ENCODE measurements around the gene YWHAH. TPM values are rescaled to one million over a fixed set of nuclear protein-coding genes. Genes with fewer than 3 reads are reported as not detected.

The YWHAH gene
- total RNA-seq, 1 donor, result 146 TPM

GRCh38 chr22:31926024-31926423, 18.3 kb upstream of the YWHAH start:
- Histone ChIP-seq H4K20me1 (ENCODE audit: insufficient read depth, low read length) (no peaks in the 10 kb centered on the region), H3K36me3 (ENCODE audit: insufficient read depth, low read length) (no peaks in the 10 kb centered on the region), H2AFZ (ENCODE audit: low read length) (no peak overlapping the region), H3K4me3 (ENCODE audit: insufficient read depth, low read length) (no peak overlapping the region), H3K27me3 (ENCODE audit: insufficient read depth, low read length) (peaks cover 14% of the 10 kb centered on the region), H3K4me1 (ENCODE audit: insufficient read depth, low read length) (no peaks in the 10 kb centered on the region), H3K27ac (ENCODE audit: low read depth, low read length) (no peak overlapping the region), H3K9me3 (ENCODE audit: low read depth, low read length) (no peaks in the 10 kb centered on the region), H3K79me2 (ENCODE audit: insufficient read depth, low read length) (no peaks in the 10 kb centered on the region), H3K4me2 (ENCODE audit: insufficient read depth, low read length) (no peak overlapping the region)
- DNase-seq (ENCODE audit: insufficient read length, low spot score, missing footprints), result no peak
- no peak for TF ChIP-seq CTCF (IDR thresholded peaks at IDR 0.05; ENCODE audit: extremely low read depth, low read depth, low read length)

- no peak overlapping the region for H3K4me3 ChIP-seq (ENCODE audit: insufficient read depth, low read length)
- H2AFZ ChIP-seq (ENCODE audit: low read length), result no peak overlapping the region
- no peaks in the 10 kb centered on the region for H3K9me3 ChIP-seq (ENCODE audit: low read depth, low read length)
- H3K79me2 ChIP-seq (ENCODE audit: insufficient read depth, low read length), result no peaks in the 10 kb centered on the region
- no peak for DNase-seq (ENCODE audit: insufficient read length, low spot score, missing footprints)
- no peak overlapping the region for H3K27ac ChIP-seq (ENCODE audit: low read depth, low read length)
- H3K27me3 ChIP-seq (ENCODE audit: insufficient read depth, low read length), result peaks cover 14% of the 10 kb centered on the region
- H3K36me3 ChIP-seq (ENCODE audit: insufficient read depth, low read length), result no peaks in the 10 kb centered on the region
- H4K20me1 ChIP-seq (ENCODE audit: insufficient read depth, low read length), result no peaks in the 10 kb centered on the region
- H3K4me1 ChIP-seq (ENCODE audit: insufficient read depth, low read length), result no peaks in the 10 kb centered on the region
- TF ChIP-seq CTCF (IDR thresholded peaks at IDR 0.05; ENCODE audit: extremely low read depth, low read depth, low read length), result no peak
- H3K4me2 ChIP-seq (ENCODE audit: insufficient read depth, low read length), result no peak overlapping the region
These were observed 17.4 kb upstream of the YWHAH start for GRCh38 chr22:31926969-31927368.

- no peak overlapping the region for H3K27ac ChIP-seq (ENCODE audit: low read depth, low read length)
- no peaks in the 10 kb centered on the region for H4K20me1 ChIP-seq (ENCODE audit: insufficient read depth, low read length)
- H3K9me3 ChIP-seq (ENCODE audit: low read depth, low read length), result no peaks in the 10 kb centered on the region
- H2AFZ ChIP-seq (ENCODE audit: low read length), result no peak overlapping the region
- no peaks in the 10 kb centered on the region for H3K79me2 ChIP-seq (ENCODE audit: insufficient read depth, low read length)
- H3K36me3 ChIP-seq (ENCODE audit: insufficient read depth, low read length), result no peaks in the 10 kb centered on the region
- no peak for TF ChIP-seq CTCF (IDR thresholded peaks at IDR 0.05; ENCODE audit: extremely low read depth, low read depth, low read length)
- no peak overlapping the region for H3K4me3 ChIP-seq (ENCODE audit: insufficient read depth, low read length)
- no peak for DNase-seq (ENCODE audit: insufficient read length, low spot score, missing footprints)
- H3K27me3 ChIP-seq (ENCODE audit: insufficient read depth, low read length), result peaks cover 16% of the 10 kb centered on the region
- H3K4me2 ChIP-seq (ENCODE audit: insufficient read depth, low read length), result no peak overlapping the region
- no peaks in the 10 kb centered on the region for H3K4me1 ChIP-seq (ENCODE audit: insufficient read depth, low read length)
These were observed 16.8 kb upstream of the YWHAH start for GRCh38 chr22:31927562-31927961.

GRCh38 chr22:31929167-31929930, 15.0 kb upstream of the YWHAH start:
- no peak for TF ChIP-seq CTCF (IDR thresholded peaks at IDR 0.05; ENCODE audit: extremely low read depth, low read depth, low read length)

More at GRCh38 chr22:31929167-31929930, 15.0 kb upstream of the YWHAH start:
- Histone ChIP-seq H3K27me3 (ENCODE audit: insufficient read depth, low read length) (peaks cover 18% of the 10 kb centered on the region), H2AFZ (ENCODE audit: low read length) (no peak overlapping the region), H3K79me2 (ENCODE audit: insufficient read depth, low read length) (no peaks in the 10 kb centered on the region), H3K27ac (ENCODE audit: low read depth, low read length) (no peak overlapping the region), H3K36me3 (ENCODE audit: insufficient read depth, low read length) (no peaks in the 10 kb centered on the region), H4K20me1 (ENCODE audit: insufficient read depth, low read length) (no peaks in the 10 kb centered on the region), H3K9me3 (ENCODE audit: low read depth, low read length) (no peaks in the 10 kb centered on the region), H3K4me3 (ENCODE audit: insufficient read depth, low read length) (no peak overlapping the region), H3K4me2 (ENCODE audit: insufficient read depth, low read length) (no peak overlapping the region), H3K4me1 (ENCODE audit: insufficient read depth, low read length) (no peaks in the 10 kb centered on the region)
- DNase-seq (ENCODE audit: insufficient read length, low spot score, missing footprints), result no peak

Data from osteoblast (primary cell).